Heart left ventricle (tissue), 13 donors: ENCODE data around the gene GRIN2A.

ENCODE experiments used
- CTCF ChIP-seq, 12 donors: fragments of 200-600 bp; sonication (generic) in 4 of 12; IDR thresholded peaks; one replicate each; pipeline versions ENCODE4 v1.5.0 to v1.8.0; 2018 to 2022; ENCODE audit warnings: antibody characterized with exemption in 12 of 12, mild to moderate bottlenecking in 5 of 12
- POLR2A ChIP-seq, 2 donors: fragments of 450-650 bp; IDR thresholded peaks; one replicate each; pipeline ENCODE4 v1.6.1; 2017; ENCODE audit warnings: antibody characterized with exemption in 2 of 2, mild to moderate bottlenecking in 2 of 2, moderate library complexity in 2 of 2
- donor health status: ischemic (EF 13 %, LVEDD 7.1; RV severe dilation, severe dysfunction).
- donor health status: DM: no; HTN: yes; CAD: no.
- donor health status: DM: no; HTN: no; CAD: no.
- donor health status: ischemic (EF 25% LVEDD 6.9; RV normal size, moderate dysfunction).
- donor health status: ischemic (EF 25% LVEDD 5.7; RV mildly dilated, moderate dysfunction).
- donor health status: ischemic (EF 35%, LVEDD 5.7; RV mildly dilated, moderate dysfunction).
- donor health status: nonischemic (EF 11% LVEDD 7.7; RV severe dilation, severe dysfunction).
- donor health status: DM: yes; HTN: yes; CAD: no.
- donor health status: PGD.
- donor health status: ischemic (EF 29% LVEDD 5.4; RV normal size, mild dysfunction).
- donor health status: nonischemic (EF 23%, LVEDD 6.1; RV moderate dilation, normal function).

GRCh38 chr16:10226141-10226986 is 44.1 kb upstream of the GRIN2A start:
- TF ChIP-seq CTCF (IDR thresholded peaks at IDR 0.05) (no peak), POLR2A (IDR thresholded peaks at IDR 0.05) (no peak)
